WTC11 (cell line): ENCODE results near the gene POMGNT2. TPM values are rescaled to one million over a fixed set of nuclear protein-coding genes. Genes with fewer than 3 reads are reported as not detected.

ENCODE experiments used
- ATAC-seq: fragments of 200-7000 bp; cut with Tn5 transposase; 2 replicates; pipeline ENCODE4 v1.10.0; 2021; ENCODE audit warnings: mild to moderate bottlenecking, moderate library complexity
- CTCF ChIA-PET: fragments of 300-600 bp; sonication (Branson Sonifier 250); formaldehyde crosslinking; loops from one replicate; lab custom pipeline; 2021; ENCODE audit warnings: antibody characterized with exemption; lab: Charles Lee
- POLR2A ChIA-PET: fragments of 350-600 bp; sonication (Branson Sonifier 250); formaldehyde crosslinking; loops from one replicate; lab custom pipeline; 2021; ENCODE audit warnings: antibody characterized with exemption; lab: Charles Lee
- DNase-seq: peaks from one replicate; pipeline ENCODE4 v3.0.0; 2021; ENCODE audit warnings: low spot score
- H3K27ac Mint-ChIP-seq: 2 replicates; pipeline ENCODE4 v1.8.0; 2021; ENCODE audit warnings: mixed read lengths
- H3K27me3 Mint-ChIP-seq: 2 replicates; pipeline ENCODE4 v1.8.0; 2021; ENCODE audit warnings: low read depth, mild to moderate bottlenecking, moderate library complexity, mixed read lengths
- H3K36me3 Mint-ChIP-seq: 2 replicates; pipeline ENCODE4 v1.8.0; 2021; ENCODE audit warnings: mixed read lengths
- H3K4me1 Mint-ChIP-seq: 2 replicates; pipeline ENCODE4 v1.8.0; 2022; ENCODE audit warnings: mixed read lengths
- H3K4me3 Mint-ChIP-seq: 2 replicates; pipeline ENCODE4 v1.8.0; 2021; ENCODE audit warnings: mild to moderate bottlenecking, moderate library complexity, mixed read lengths
- H3K9me3 Mint-ChIP-seq: 2 replicates; pipeline ENCODE4 v1.8.0; 2021; ENCODE audit warnings: mixed read lengths
- ATF1 ChIP-seq: sonication (generic); formaldehyde crosslinking; IDR thresholded peaks from 2 replicates; pipeline ENCODE4 v1.8.1; 2023; ENCODE audit warnings: mild to moderate bottlenecking, moderate library complexity, missing genetic modification reagents
- CREM ChIP-seq: sonication (generic); formaldehyde crosslinking; IDR thresholded peaks from 2 replicates; pipeline ENCODE4 v1.8.1; 2022; ENCODE audit warnings: mild to moderate bottlenecking, missing genetic modification reagents, moderate library complexity
- ESRRA ChIP-seq: sonication (generic); formaldehyde crosslinking; IDR thresholded peaks from 2 replicates; pipeline ENCODE4 v1.8.1; 2022; ENCODE audit warnings: mild to moderate bottlenecking, missing genetic modification reagents, borderline replicate concordance
- ETV6 ChIP-seq: sonication (generic); formaldehyde crosslinking; IDR thresholded peaks from 2 replicates; pipeline ENCODE4 v1.8.1; 2022; ENCODE audit warnings: mild to moderate bottlenecking, missing genetic modification reagents
- FOXJ3 ChIP-seq: sonication (generic); formaldehyde crosslinking; IDR thresholded peaks from 2 replicates; pipeline ENCODE4 v1.9.0; 2021; ENCODE audit warnings: missing genetic modification reagents, mild to moderate bottlenecking, borderline replicate concordance
- FOXP1 ChIP-seq: sonication (generic); formaldehyde crosslinking; IDR thresholded peaks from 2 replicates; pipeline ENCODE4 v1.8.0; 2022; ENCODE audit warnings: missing genetic modification reagents, mild to moderate bottlenecking, moderate library complexity, borderline replicate concordance
- JAZF1 ChIP-seq: fragments of 250-450 bp; sonication (Bioruptor Pico); IDR thresholded peaks from 2 replicates; pipeline ENCODE4 v1.9.0; 2021; ENCODE audit warnings: moderate library complexity, mild to moderate bottlenecking, inconsistent platforms
- NFATC4 ChIP-seq: fragments of 250-450 bp; sonication (Bioruptor Pico); IDR thresholded peaks from 2 replicates; pipeline ENCODE4 v1.9.0; 2021; ENCODE audit warnings: mild to moderate bottlenecking
- RELA ChIP-seq: sonication (generic); formaldehyde crosslinking; IDR thresholded peaks from 2 replicates; pipeline ENCODE4 v1.8.1; 2022; ENCODE audit warnings: missing genetic modification reagents, mild to moderate bottlenecking, borderline replicate concordance
- SOX15 ChIP-seq: fragments of 250-450 bp; sonication (Bioruptor Pico); IDR thresholded peaks from 2 replicates; pipeline ENCODE4 v1.9.0; 2021; ENCODE audit warnings: mild to moderate bottlenecking
- TP53 ChIP-seq: sonication (generic); formaldehyde crosslinking; IDR thresholded peaks from 2 replicates; pipeline ENCODE4 v1.8.1; 2023; ENCODE audit warnings: mild to moderate bottlenecking, missing genetic modification reagents
- ZNF232 ChIP-seq: sonication (generic); formaldehyde crosslinking; IDR thresholded peaks from 2 replicates; pipeline ENCODE4 v1.8.0; 2022; ENCODE audit warnings: mild to moderate bottlenecking, missing genetic modification reagents
- ZNF263 ChIP-seq: sonication (generic); formaldehyde crosslinking; IDR thresholded peaks from 2 replicates; pipeline ENCODE4 v1.8.1; 2022; ENCODE audit warnings: low read depth, mild to moderate bottlenecking, moderate library complexity, missing genetic modification reagents
- ZNF317 ChIP-seq: sonication (generic); formaldehyde crosslinking; IDR thresholded peaks from 2 replicates; pipeline ENCODE4 v1.8.1; 2023; ENCODE audit warnings: low read depth, mild to moderate bottlenecking, moderate library complexity, missing genetic modification reagents, borderline replicate concordance
- ZNF671 ChIP-seq: fragments of 250-450 bp; sonication (Bioruptor Pico); IDR thresholded peaks from 2 replicates; pipeline ENCODE4 v1.8.0; 2021; ENCODE audit warnings: mild to moderate bottlenecking
- total RNA-seq: library from RNA; stranded (reverse); gene quantifications from 3 replicates; pipeline ENCODE4 v1.2.3, GENCODE V29; 2021
- TF ChIP-seq, protein P1 (sequence below): sonication (generic); formaldehyde crosslinking; IDR thresholded peaks from 2 replicates; pipeline ENCODE4 v1.8.0; 2022; ENCODE audit warnings: mild to moderate bottlenecking, missing genetic modification reagents
- TF ChIP-seq, protein P2 (sequence below): sonication (generic); formaldehyde crosslinking; IDR thresholded peaks from 2 replicates; pipeline ENCODE4 v1.8.0; 2023; ENCODE audit warnings: missing genetic modification reagents
- TF ChIP-seq, protein P3 (sequence below): sonication (generic); formaldehyde crosslinking; IDR thresholded peaks from 2 replicates; pipeline ENCODE4 v1.8.1; 2023; ENCODE audit warnings: mild to moderate bottlenecking, missing genetic modification reagents
- TF ChIP-seq, protein P4 (sequence below): sonication (generic); formaldehyde crosslinking; IDR thresholded peaks from 2 replicates; pipeline ENCODE4 v1.8.1; 2023; ENCODE audit warnings: mild to moderate bottlenecking, missing genetic modification reagents, moderate library complexity
- TF ChIP-seq, protein P5 (sequence below): sonication (generic); formaldehyde crosslinking; IDR thresholded peaks from 2 replicates; pipeline ENCODE4 v1.8.1; 2022; ENCODE audit warnings: mild to moderate bottlenecking, moderate library complexity, missing genetic modification reagents
- TF ChIP-seq, protein P6 (sequence below): sonication (generic); formaldehyde crosslinking; IDR thresholded peaks from 2 replicates; pipeline ENCODE4 v1.8.0; 2022; ENCODE audit warnings: missing genetic modification reagents

The POMGNT2 gene
- total RNA-seq, 1 experiment from 2014 or later, result 12.5 TPM

DNA sequence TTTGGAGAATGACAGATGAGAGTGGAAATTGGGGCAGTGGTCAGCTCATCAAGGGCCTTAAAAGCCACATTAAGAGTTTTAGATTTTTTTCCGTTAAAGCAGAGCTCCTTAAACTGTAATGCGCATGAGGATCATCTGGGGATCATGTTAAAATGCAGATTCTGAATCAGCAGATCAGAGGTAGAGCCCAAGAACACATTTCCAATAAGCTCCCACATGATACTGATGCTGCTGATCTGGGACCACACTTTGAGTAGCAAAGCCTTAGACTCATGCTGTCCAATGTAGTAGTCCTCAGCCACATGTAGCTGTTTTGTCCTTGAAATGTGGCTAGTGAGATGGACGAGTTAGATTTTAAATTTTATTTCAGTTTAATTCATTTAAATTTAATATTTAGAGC, 26.3 kb upstream of the POMGNT2 start:
- ChIA-PET CTCF (interaction anchor here (0.6 kb wide), 1 partner anchor 1923 kb away, joined by 4 read pairs; no protein-coding TSS in a partner anchor), POLR2A (no interaction called here)
- Mint-ChIP-seq H3K27ac (no peak overlapping the region), H3K36me3 (no peaks in the 10 kb centered on the region), H3K4me3 (no peak overlapping the region), H3K27me3 (peaks cover 3% of the 10 kb centered on the region; the same call in 1 of the 2 replicates), H3K9me3 (no peaks in the 10 kb centered on the region), H3K4me1 (no peaks in the 10 kb centered on the region)
- no peak for ATAC-seq
- no peak for DNase-seq
- TF ChIP-seq NFATC4 (CRISPR knock-in tag), result no peak
- no peak for TF ChIP-seq RELA (CRISPR knock-in tag)
- TF ChIP-seq, protein P1, sequence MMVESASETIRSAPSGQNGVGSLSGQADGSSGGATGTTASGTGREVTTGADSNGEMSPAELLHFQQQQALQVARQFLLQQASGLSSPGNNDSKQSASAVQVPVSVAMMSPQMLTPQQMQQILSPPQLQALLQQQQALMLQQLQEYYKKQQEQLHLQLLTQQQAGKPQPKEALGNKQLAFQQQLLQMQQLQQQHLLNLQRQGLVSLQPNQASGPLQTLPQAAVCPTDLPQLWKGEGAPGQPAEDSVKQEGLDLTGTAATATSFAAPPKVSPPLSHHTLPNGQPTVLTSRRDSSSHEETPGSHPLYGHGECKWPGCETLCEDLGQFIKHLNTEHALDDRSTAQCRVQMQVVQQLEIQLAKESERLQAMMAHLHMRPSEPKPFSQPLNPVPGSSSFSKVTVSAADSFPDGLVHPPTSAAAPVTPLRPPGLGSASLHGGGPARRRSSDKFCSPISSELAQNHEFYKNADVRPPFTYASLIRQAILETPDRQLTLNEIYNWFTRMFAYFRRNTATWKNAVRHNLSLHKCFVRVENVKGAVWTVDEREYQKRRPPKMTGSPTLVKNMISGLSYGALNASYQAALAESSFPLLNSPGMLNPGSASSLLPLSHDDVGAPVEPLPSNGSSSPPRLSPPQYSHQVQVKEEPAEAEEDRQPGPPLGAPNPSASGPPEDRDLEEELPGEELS (CRISPR knock-in tag), result no peak
- TF ChIP-seq, protein P2, sequence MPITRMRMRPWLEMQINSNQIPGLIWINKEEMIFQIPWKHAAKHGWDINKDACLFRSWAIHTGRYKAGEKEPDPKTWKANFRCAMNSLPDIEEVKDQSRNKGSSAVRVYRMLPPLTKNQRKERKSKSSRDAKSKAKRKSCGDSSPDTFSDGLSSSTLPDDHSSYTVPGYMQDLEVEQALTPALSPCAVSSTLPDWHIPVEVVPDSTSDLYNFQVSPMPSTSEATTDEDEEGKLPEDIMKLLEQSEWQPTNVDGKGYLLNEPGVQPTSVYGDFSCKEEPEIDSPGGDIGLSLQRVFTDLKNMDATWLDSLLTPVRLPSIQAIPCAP, result no peak
- no peak for TF ChIP-seq FOXJ3 (CRISPR knock-in tag)
- TF ChIP-seq JAZF1 (CRISPR knock-in tag), result no peak
- TF ChIP-seq ZNF263 (CRISPR knock-in tag), result no peak
- TF ChIP-seq ETV6 (CRISPR knock-in tag), result no peak
- no peak for TF ChIP-seq ZNF232
- TF ChIP-seq FOXP1, result no peak
- no peak for TF ChIP-seq ATF1 (CRISPR knock-in tag)
- TF ChIP-seq, protein P3, sequence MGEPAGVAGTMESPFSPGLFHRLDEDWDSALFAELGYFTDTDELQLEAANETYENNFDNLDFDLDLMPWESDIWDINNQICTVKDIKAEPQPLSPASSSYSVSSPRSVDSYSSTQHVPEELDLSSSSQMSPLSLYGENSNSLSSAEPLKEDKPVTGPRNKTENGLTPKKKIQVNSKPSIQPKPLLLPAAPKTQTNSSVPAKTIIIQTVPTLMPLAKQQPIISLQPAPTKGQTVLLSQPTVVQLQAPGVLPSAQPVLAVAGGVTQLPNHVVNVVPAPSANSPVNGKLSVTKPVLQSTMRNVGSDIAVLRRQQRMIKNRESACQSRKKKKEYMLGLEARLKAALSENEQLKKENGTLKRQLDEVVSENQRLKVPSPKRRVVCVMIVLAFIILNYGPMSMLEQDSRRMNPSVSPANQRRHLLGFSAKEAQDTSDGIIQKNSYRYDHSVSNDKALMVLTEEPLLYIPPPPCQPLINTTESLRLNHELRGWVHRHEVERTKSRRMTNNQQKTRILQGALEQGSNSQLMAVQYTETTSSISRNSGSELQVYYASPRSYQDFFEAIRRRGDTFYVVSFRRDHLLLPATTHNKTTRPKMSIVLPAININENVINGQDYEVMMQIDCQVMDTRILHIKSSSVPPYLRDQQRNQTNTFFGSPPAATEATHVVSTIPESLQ, result no peak
- TF ChIP-seq, protein P4, sequence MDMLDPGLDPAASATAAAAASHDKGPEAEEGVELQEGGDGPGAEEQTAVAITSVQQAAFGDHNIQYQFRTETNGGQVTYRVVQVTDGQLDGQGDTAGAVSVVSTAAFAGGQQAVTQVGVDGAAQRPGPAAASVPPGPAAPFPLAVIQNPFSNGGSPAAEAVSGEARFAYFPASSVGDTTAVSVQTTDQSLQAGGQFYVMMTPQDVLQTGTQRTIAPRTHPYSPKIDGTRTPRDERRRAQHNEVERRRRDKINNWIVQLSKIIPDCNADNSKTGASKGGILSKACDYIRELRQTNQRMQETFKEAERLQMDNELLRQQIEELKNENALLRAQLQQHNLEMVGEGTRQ (CRISPR knock-in tag), result no peak
- no peak for TF ChIP-seq ZNF671

DNA sequence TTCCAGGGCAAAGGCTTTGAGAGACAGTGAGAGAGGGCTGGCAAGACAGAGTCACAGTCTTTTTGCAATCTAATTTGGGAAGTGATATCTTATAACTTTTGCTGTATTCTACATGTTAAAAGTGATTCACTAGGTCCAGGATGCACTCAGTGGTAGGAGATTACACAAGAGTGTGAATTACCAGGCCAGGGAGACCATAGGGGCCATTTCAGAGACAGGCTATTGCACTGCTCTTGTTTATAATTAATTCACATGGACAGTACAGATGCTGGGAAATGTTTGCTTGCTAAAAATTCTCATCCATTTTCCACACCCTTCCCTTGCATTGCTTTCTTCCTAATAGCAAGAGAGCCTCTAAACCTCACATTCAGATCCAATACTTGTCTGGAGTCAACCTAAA, 22.6 kb upstream of the POMGNT2 start:
- TF ChIP-seq CREM, result no peak
- TF ChIP-seq ESRRA, result no peak
- TF ChIP-seq NFATC4 (CRISPR knock-in tag), result no peak
- no peak for TF ChIP-seq ZNF263 (CRISPR knock-in tag)
- TF ChIP-seq, protein P5, sequence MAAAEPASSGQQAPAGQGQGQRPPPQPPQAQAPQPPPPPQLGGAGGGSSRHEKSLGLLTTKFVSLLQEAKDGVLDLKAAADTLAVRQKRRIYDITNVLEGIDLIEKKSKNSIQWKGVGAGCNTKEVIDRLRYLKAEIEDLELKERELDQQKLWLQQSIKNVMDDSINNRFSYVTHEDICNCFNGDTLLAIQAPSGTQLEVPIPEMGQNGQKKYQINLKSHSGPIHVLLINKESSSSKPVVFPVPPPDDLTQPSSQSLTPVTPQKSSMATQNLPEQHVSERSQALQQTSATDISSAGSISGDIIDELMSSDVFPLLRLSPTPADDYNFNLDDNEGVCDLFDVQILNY (CRISPR knock-in tag), result no peak
- TF ChIP-seq, protein P6, sequence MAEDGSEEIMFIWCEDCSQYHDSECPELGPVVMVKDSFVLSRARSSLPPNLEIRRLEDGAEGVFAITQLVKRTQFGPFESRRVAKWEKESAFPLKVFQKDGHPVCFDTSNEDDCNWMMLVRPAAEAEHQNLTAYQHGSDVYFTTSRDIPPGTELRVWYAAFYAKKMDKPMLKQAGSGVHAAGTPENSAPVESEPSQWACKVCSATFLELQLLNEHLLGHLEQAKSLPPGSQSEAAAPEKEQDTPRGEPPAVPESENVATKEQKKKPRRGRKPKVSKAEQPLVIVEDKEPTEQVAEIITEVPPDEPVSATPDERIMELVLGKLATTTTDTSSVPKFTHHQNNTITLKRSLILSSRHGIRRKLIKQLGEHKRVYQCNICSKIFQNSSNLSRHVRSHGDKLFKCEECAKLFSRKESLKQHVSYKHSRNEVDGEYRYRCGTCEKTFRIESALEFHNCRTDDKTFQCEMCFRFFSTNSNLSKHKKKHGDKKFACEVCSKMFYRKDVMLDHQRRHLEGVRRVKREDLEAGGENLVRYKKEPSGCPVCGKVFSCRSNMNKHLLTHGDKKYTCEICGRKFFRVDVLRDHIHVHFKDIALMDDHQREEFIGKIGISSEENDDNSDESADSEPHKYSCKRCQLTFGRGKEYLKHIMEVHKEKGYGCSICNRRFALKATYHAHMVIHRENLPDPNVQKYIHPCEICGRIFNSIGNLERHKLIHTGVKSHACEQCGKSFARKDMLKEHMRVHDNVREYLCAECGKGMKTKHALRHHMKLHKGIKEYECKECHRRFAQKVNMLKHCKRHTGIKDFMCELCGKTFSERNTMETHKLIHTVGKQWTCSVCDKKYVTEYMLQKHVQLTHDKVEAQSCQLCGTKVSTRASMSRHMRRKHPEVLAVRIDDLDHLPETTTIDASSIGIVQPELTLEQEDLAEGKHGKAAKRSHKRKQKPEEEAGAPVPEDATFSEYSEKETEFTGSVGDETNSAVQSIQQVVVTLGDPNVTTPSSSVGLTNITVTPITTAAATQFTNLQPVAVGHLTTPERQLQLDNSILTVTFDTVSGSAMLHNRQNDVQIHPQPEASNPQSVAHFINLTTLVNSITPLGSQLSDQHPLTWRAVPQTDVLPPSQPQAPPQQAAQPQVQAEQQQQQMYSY (CRISPR knock-in tag), result no peak
- TF ChIP-seq SOX15, result no peak
- no peak for TF ChIP-seq TP53 (CRISPR knock-in tag)
- no peak for TF ChIP-seq ZNF317 (CRISPR knock-in tag)
- ChIA-PET POLR2A (interaction anchor here (0.7 kb wide), 1 partner anchor 125 kb away, joined by 8 read pairs; no protein-coding TSS in a partner anchor), CTCF (no interaction called here)
- no peak overlapping the region for H3K4me3 Mint-ChIP-seq
- no peaks in the 10 kb centered on the region for H3K4me1 Mint-ChIP-seq
- H3K36me3 Mint-ChIP-seq, result no peaks in the 10 kb centered on the region
- DNase-seq, result no peak
- H3K9me3 Mint-ChIP-seq, result peaks cover 7% of the 10 kb centered on the region
- peaks cover 3% of the 10 kb centered on the region; the same call in 1 of the 2 replicates for H3K27me3 Mint-ChIP-seq
- no peak overlapping the region for H3K27ac Mint-ChIP-seq
- no peak for ATAC-seq
